A549 (cell line): ENCODE data around the gene UBTD1. TPM values are rescaled to one million over a fixed set of nuclear protein-coding genes. Genes with fewer than 3 reads are reported as not detected.

Source experiments
- ATAC-seq, 2 experiments: fragments of 200-7000 bp in 1 of 2; fragments of >200 bp in 1 of 2; cut with Nextera tagmentation in 1 of 2; cut with Tn5 transposase in 1 of 2; 3 replicates each; pipeline versions ENCODE4 v1.8.0 to v1.9.1; 2018 to 2020; ENCODE audit warnings: mild to moderate bottlenecking in 1 of 2, moderate library complexity in 1 of 2
- CTCF ChIA-PET: fragments of 300-600 bp; sonication (Branson Sonifier 250); formaldehyde crosslinking; extraction: SDS; loops from one replicate; lab custom pipeline; 2021; ENCODE audit warnings: antibody characterized with exemption, inconsistent platforms; lab: Yijun Ruan, JAX
- POLR2A ChIA-PET: fragments of 350-600 bp; formaldehyde crosslinking; extraction: SDS; loops from one replicate; lab custom pipeline; 2021; ENCODE audit warnings: antibody characterized with exemption, inconsistent platforms; lab: Yijun Ruan, JAX
- DNase-seq, 2 experiments: peaks; one replicate each; pipeline versions ENCODE4 v3.0.0 to v3.0.0-alpha.2; 2011 to 2016; ENCODE audit warnings: low read depth in 1 of 2, low spot score in 1 of 2
- FAIRE-seq: peaks from 2 replicates; lab custom pipeline; 2011; peaks lifted over from hg19 to GRCh38; lab: Jason Lieb, UNC
- H3K27ac ChIP-seq, 2 experiments: fragments of >200 bp; sonication (Bioruptor Twin); formaldehyde crosslinking; 3 replicates each; pipeline ENCODE4 v1.5.1; 2016 to 2017
- H3K4me1 ChIP-seq: fragments of >200 bp; sonication (Bioruptor Twin); formaldehyde crosslinking; 3 replicates; pipeline ENCODE4 v1.6.1; 2016
- H3K4me2 ChIP-seq: fragments of >200 bp; sonication (Bioruptor Twin); formaldehyde crosslinking; 3 replicates; pipeline ENCODE4 v1.6.1; 2016
- H3K4me3 ChIP-seq: fragments of >200 bp; sonication (Bioruptor Twin); formaldehyde crosslinking; 3 replicates; pipeline ENCODE4 v1.5.1; 2016
- H3K9me3 ChIP-seq: fragments of >200 bp; sonication (Bioruptor Twin); formaldehyde crosslinking; 3 replicates; pipeline ENCODE4 v1.6.1; 2016
- BHLHE40 ChIP-seq: IDR thresholded peaks from 2 replicates; pipeline ENCODE4 v1.6.1; 2012; ENCODE audit warnings: low read depth, low read length, inconsistent platforms
- CEBPB ChIP-seq, 2 experiments: fragments of >200 bp in 1 of 2; sonication (Bioruptor Twin) in 1 of 2; formaldehyde crosslinking in 1 of 2; IDR thresholded peaks; 2 replicates each; pipeline ENCODE4 v1.6.1; 2012 to 2016
- CTCF ChIP-seq: fragments of >200 bp; sonication (Bioruptor Twin); formaldehyde crosslinking; IDR thresholded peaks from 3 replicates; pipeline ENCODE4 v1.5.1; 2016
- E2F6 ChIP-seq: IDR thresholded peaks from 2 replicates; pipeline ENCODE4 v1.6.1; 2012; ENCODE audit warnings: low read depth, borderline replicate concordance
- EHMT2 ChIP-seq: fragments of 200-600 bp; sonication (generic); IDR thresholded peaks from 2 replicates; pipeline ENCODE4 v1.6.1; 2016; ENCODE audit warnings: antibody characterized with exemption, low read depth, mild to moderate bottlenecking, moderate library complexity
- ELK1 ChIP-seq: fragments of 150-350 bp; IDR thresholded peaks from 2 replicates; pipeline ENCODE4 v1.6.1; 2014; ENCODE audit warnings: low read depth, mild to moderate bottlenecking, low read length
- EP300 ChIP-seq, 2 experiments: fragments of >200 bp; sonication (Bioruptor Twin); formaldehyde crosslinking; IDR thresholded peaks; 2 replicates in 1 of 2; 3 replicates in 1 of 2; pipeline ENCODE4 v1.6.1; 2016 to 2017
- ESRRA ChIP-seq: fragments of 150-350 bp; IDR thresholded peaks from 2 replicates; pipeline ENCODE4 v1.6.1; 2014; ENCODE audit warnings: mild to moderate bottlenecking, low read length, borderline replicate concordance
- FOXS1 ChIP-seq: fragments of 250-450 bp; sonication (Bioruptor Pico); IDR thresholded peaks from 2 replicates; pipeline ENCODE4 v1.5.0; 2020; ENCODE audit warnings: mild to moderate bottlenecking, moderate library complexity
- GATA3 ChIP-seq: IDR thresholded peaks from 2 replicates; pipeline ENCODE4 v1.6.1; 2012; ENCODE audit warnings: borderline replicate concordance
- HDAC2 ChIP-seq: fragments of 200-600 bp; sonication (generic); IDR thresholded peaks from 2 replicates; pipeline ENCODE4 v1.6.1; 2016
- HOXB5 ChIP-seq: fragments of 250-450 bp; sonication (Bioruptor Pico); IDR thresholded peaks from 2 replicates; pipeline ENCODE4 v1.5.0; 2020; ENCODE audit warnings: mild to moderate bottlenecking, moderate library complexity
- JUN ChIP-seq, 2 experiments: fragments of >200 bp; sonication (Bioruptor Twin); formaldehyde crosslinking; IDR thresholded peaks; 2 replicates in 1 of 2; 3 replicates in 1 of 2; pipeline ENCODE4 v1.6.1; 2016 to 2017
- MAFK ChIP-seq: fragments of 450-650 bp; IDR thresholded peaks from 2 replicates; pipeline ENCODE4 v1.6.1; 2014; ENCODE audit not compliant: partially characterized antibody
- NR3C1 ChIP-seq: fragments of >200 bp; sonication (Bioruptor Twin); formaldehyde crosslinking; IDR thresholded peaks from 3 replicates; pipeline ENCODE4 v1.6.1; 2017
- RAD21 ChIP-seq, 2 experiments: fragments of >200 bp in 1 of 2; sonication (Bioruptor Twin) in 1 of 2; formaldehyde crosslinking in 1 of 2; IDR thresholded peaks in 1 of 2; conservative IDR thresholded peaks in 1 of 2; 2 replicates in 1 of 2; 3 replicates in 1 of 2; pipeline ENCODE4 v1.6.1; 2012 to 2018; ENCODE audit warnings: inconsistent platforms in 1 of 2
- RARB ChIP-seq: fragments of 250-450 bp; sonication (Bioruptor Pico); IDR thresholded peaks from 2 replicates; pipeline ENCODE4 v1.8.0; 2021; ENCODE audit warnings: mild to moderate bottlenecking, moderate library complexity
- RFX5 ChIP-seq: fragments of 450-650 bp; IDR thresholded peaks from 2 replicates; pipeline ENCODE4 v1.7.1; 2014; ENCODE audit warnings: antibody characterized with exemption, mild to moderate bottlenecking, moderate library complexity
- TP53 ChIP-seq: fragments of 250-450 bp; sonication (Bioruptor Pico); IDR thresholded peaks from 2 replicates; pipeline ENCODE4 v1.5.0; 2021; ENCODE audit warnings: mild to moderate bottlenecking, moderate library complexity
- USF2 ChIP-seq: fragments of 450-650 bp; IDR thresholded peaks from 2 replicates; pipeline ENCODE4 v1.6.1; 2014; ENCODE audit warnings: antibody characterized with exemption
- ZC3H11A ChIP-seq: fragments of 450-650 bp; IDR thresholded peaks from 2 replicates; pipeline ENCODE4 v1.6.1; 2014; ENCODE audit warnings: antibody characterized with exemption, mild to moderate bottlenecking
- WGBS: methylation state at CpG from one replicate; pipeline ENCODE4 v1.1.6; 2017; ENCODE audit errors: missing lambda C conversion rate; 5-methylcytosine and 5-hydroxymethylcytosine counted together
- polyA plus RNA-seq, 4 experiments: library from polyadenylated mRNA; depleted of rRNA in 3 of 4; stranded (reverse); fragments of >200 nt; fragmentation: RNase III in 1 of 4; extraction: RNeasy Plus Mini Kit Qiagen cat#74134 plus additional on column Dnase treatment in 1 of 4; gene quantifications; 2 replicates in 3 of 4; 3 replicates in 1 of 4; pipeline ENCODE4 v1.2.3, GENCODE V29; 2011 to 2017

UBTD1 gene
- polyA plus RNA-seq, 2 of the 4 experiments (the other 2 are of a cell fraction), result 5.9 to 11.6 TPM

- CTCF ChIA-PET, result interaction anchor here (0.6 to 2.9 kb wide), 3 partner anchors 10 to 172 kb away, joined by 3 to 7 read pairs (median 4); no protein-coding TSS in a partner anchor
- no peak for TF ChIP-seq HDAC2
- TF ChIP-seq MAFK, result no peak
- no peak for TF ChIP-seq EP300 (IDR thresholded peaks at IDR 0.05)
- TF ChIP-seq HOXB5 (CRISPR knock-in tag), result no peak
- Histone ChIP-seq H3K9me3 (no peaks in the 10 kb centered on the region), H3K4me3 (no peak overlapping the region), H3K4me2 (no peak overlapping the region), H3K4me1 (peaks cover 12% of the 10 kb centered on the region; the same call in 2 of the 3 replicates), H3K27ac (no peak overlapping the region)
- FAIRE-seq, result no peak
- ATAC-seq, result no peak
- POLR2A ChIA-PET, result no interaction called here
- 97% methylated on average over 1 of the region's 1 CpG for WGBS
- no peak for DNase-seq
Measured at GRCh38 chr10:97483921-97484320, 14.8 kb upstream of the UBTD1 start.

GRCh38 chr10:97485647-97486281 is 13.0 kb upstream of the UBTD1 start:
- Histone ChIP-seq H3K4me2 (no peak overlapping the region), H3K9me3 (no peaks in the 10 kb centered on the region), H3K4me1 (peaks cover 8% of the 10 kb centered on the region; the same call in 2 of the 3 replicates), H3K4me3 (no peak overlapping the region), H3K27ac (no peak overlapping the region)
- WGBS, result 95% methylated on average over 4 of the region's 4 CpGs
- TF ChIP-seq BHLHE40, result no peak
- no peak for TF ChIP-seq RARB (CRISPR knock-in tag)
- POLR2A ChIA-PET, result no interaction called here
- CTCF ChIA-PET, result interaction anchor here (1.3 kb wide), 1 partner anchor 22 kb away, joined by 3 read pairs; no protein-coding TSS in a partner anchor
- FAIRE-seq (no peak), DNase-seq (no peak), ATAC-seq (no peak)

- ATAC-seq (no peak), FAIRE-seq (no peak), DNase-seq (no peak)
- TF ChIP-seq ESRRA (no peak), FOXS1 (CRISPR knock-in tag) (no peak), EHMT2 (no peak), ELK1 (no peak), CEBPB (IDR thresholded peaks at IDR 0.05) (no peak), GATA3 (no peak), ZC3H11A (no peak), JUN (IDR thresholded peaks at IDR 0.05) (no peak), E2F6 (no peak), EP300 (IDR thresholded peaks at IDR 0.05) (no peak), RAD21 (conservative IDR thresholded peaks at IDR 0.05 in 1 of 2, IDR thresholded peaks at IDR 0.05 in 1 of 2) (no peak), NR3C1 (no peak)
- H3K27ac ChIP-seq, result no peak overlapping the region
- WGBS, result 89% methylated on average over 2 of the region's 2 CpGs
- CTCF ChIA-PET, result interaction anchor here (0.9 to 2.2 kb wide), 5 partner anchors 9 to 84 kb away, joined by 3 to 8 read pairs (median 6); partner anchors contain the start of gene UBTD1
- no peak overlapping the region for H3K4me3 ChIP-seq
- POLR2A ChIA-PET, result no interaction called here
- no peaks in the 10 kb centered on the region; the same call in 2 of the 3 replicates for H3K4me1 ChIP-seq
- no peaks in the 10 kb centered on the region for H3K9me3 ChIP-seq
- H3K4me2 ChIP-seq, result no peak overlapping the region
Measured at GRCh38 chr10:97490592-97490991, 8.1 kb upstream of the UBTD1 start.

GRCh38 chr10:97494151-97494550 is 4.6 kb upstream of the UBTD1 start:
- no peak for DNase-seq
- Histone ChIP-seq H3K27ac (no peak overlapping the region), H3K9me3 (no peaks in the 10 kb centered on the region), H3K4me2 (no peak overlapping the region), H3K4me1 (peaks cover 16% of the 10 kb centered on the region; the same call in 2 of the 3 replicates), H3K4me3 (no peak overlapping the region)
- no peak for FAIRE-seq
- CTCF ChIA-PET, result interaction anchor here (0.7 to 1.0 kb wide), 2 partner anchors 30 to 78 kb away, joined by 3 to 5 read pairs; no protein-coding TSS in a partner anchor
- ATAC-seq, result no peak
- WGBS, result 85% methylated on average over 2 of the region's 2 CpGs
- TF ChIP-seq TP53 (CRISPR knock-in tag) (no peak), USF2 (no peak), NR3C1 (no peak), BHLHE40 (no peak), RFX5 (no peak), CTCF (no peak)
- POLR2A ChIA-PET, result no interaction called here
